ENCODE results near the gene PTRHD1.
"Not testable (repeated sequence)": the region's sequence is repeated elsewhere in the genome, so short reads cannot be mapped to it uniquely, and the experiment has no call there.

The PTRHD1 gene

DNA sequence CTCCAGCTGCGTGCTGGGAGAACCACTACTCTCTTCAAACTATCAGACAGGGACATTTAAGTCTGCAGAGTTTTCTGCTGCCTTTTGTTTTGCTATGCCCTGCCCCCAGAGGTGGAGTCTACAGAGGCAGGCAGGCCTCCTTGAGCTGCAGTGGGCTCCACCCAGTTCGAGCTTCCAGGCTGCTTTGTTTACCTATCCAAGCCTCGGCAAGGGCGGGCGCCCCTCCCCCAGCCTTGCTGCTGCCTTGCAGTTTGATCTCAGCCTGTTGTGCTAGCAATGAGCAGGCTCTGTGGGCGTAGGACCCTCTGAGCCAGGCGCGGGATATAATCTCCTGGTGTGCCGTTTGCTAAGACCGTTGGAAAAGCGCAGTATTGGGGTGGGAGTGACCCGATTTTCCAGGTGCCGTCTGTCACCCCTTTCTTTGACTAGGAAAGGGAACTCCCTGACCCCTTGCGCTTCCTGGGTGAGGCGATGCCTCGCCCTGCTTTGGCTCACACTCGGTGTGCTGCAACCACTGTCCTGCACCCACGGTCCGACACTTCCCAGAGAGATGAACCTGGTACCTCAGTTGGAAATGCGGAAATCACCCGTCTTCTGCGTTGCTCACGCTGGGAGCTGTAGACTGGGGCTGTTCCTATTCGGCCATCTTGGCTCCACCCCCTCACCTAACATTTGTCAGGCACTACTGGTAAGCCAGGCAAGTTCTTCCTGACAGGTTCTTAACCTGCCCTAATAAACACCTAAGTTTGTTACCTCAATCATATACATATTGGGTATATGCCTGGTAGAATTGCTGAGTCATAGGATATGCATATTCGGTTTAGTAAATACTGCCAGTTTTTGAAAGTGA lies 12.8 kb upstream of the PTRHD1 start:
- DNase-seq = not testable (repeated sequence)

GRCh38 chr2:24800487-24800886 lies 7.3 kb upstream of the PTRHD1 start:
- DNase-seq = not testable (repeated sequence)

GRCh38 chr2:24797644-24798043 lies 4.5 kb upstream of the PTRHD1 start:
- DNase-seq = no peak

- no peak for DNase-seq
These were observed 707 bp upstream of the PTRHD1 start for GRCh38 chr2:24793761-24794435.

DNA sequence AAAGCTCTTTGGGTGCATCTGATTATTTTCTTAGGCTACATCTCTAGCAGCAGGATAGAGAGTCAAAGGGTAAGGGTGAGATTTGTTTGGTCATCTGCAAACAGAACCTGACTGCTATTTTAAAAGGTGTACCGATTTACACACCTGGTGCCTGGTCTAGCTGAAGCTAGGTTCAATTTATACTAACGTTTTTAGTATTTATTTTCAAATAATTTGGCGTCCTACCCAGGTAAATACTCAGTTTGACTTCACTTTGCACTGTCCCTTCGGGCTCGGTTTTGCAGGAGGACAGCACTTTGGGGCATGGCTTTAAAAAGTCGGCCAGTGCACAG lies 683 bp downstream of the PTRHD1 start:
- DNase-seq = no peak

GRCh38 chr2:24791452-24791851 lies 1.7 kb downstream of the PTRHD1 start:
- no peak for DNase-seq

- DNase-seq = no peak
These were observed 4.4 kb downstream of the PTRHD1 start for GRCh38 chr2:24788816-24789215.

DNA sequence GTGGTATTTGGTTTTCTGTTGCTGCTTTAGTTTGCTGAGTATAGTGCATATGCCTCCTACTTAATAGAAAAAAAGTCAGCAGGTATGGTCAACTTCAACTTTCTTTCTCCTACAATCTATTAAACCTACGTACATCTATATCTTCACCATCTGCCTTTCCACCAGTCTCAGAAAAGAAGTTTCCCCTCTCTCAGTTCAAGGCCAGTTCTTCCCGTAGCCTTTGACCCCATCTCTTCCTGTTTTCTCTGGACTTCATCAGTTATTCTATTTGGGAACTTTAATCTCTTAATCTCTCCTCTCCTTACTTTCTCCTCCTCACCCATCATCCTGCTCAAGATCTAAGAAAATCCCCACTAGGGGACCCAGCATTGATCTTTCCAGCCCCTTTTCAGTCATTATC lies 5.7 kb downstream of the PTRHD1 start:
- no peak for DNase-seq

DNA sequence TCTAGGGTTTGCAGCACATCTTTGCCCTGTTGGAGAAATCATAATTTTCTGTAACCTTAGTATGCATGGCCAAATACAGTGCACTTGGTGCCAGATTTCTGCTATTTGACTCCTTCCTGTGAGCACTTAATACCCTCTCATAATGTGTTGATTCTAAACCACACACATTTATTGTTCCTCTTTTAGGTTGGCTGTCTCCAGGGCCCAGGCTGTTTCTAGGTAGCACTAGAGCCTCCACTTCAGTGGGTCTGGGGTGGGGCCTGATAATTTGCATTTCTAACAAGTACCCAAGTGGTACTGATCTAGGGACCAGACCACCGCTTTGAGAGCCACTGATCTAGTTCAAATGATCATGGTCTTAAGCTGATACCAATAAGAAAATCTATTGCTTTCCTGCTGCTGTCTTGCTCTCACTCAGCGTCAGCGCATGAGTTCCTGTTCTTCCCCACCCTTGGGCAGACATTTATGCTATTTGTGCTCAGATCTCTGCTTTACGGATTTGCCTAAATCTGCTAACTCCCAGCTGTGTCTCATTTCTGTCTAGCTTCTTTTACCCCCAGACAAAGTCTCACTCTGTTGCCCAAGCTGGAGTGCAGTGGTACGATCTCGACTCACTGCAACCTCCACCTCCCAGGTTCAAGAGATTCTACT lies 7.4 kb downstream of the PTRHD1 start:
- DNase-seq = no peak

DNA sequence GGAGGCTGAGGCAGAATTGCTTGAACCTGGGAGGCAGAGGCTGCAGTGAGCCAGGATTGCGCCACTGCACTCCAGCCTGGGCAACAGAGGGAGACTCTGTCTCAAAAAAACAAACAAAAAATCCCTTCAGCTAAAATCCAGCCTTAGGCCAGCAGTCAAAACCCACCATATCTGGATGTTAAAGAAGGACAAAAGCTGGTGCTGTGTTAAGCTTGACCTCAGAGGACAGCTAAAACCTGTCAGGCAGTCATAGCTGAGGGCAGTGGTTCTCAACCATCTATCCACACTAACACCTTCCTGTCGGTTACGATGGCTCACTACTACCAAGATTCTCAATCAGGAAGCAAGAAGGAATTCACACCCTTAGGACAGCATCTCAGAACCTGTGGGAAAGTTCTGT lies 9.6 kb downstream of the PTRHD1 start:
- no peak for DNase-seq

DNA sequence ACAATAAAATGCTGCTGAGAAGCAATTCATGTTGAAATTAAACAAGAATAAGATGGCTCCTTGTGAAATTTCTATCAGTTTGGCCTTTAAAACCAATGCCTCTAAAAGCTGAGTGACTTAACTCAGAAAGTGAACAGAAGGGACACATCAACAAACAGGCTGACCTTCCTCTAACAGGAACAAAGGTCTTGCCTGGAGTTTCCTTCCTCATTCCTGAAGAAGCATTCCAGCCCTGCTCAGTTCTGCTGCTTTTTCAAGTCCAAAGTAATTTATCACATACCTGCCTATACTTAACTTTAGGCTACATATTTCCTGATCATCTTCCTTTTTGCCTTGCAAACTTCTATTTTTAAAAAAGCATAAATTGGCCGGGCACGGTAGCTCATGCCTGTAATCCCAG lies 14.1 kb downstream of the PTRHD1 start:
- DNase-seq = no peak

- DNase-seq = no peak
These were observed 18.8 kb downstream of the PTRHD1 start for GRCh38 chr2:24774373-24774772.

- DNase-seq = no peak
These were observed 21.2 kb downstream of the PTRHD1 start for GRCh38 chr2:24771764-24772586.

DNA sequence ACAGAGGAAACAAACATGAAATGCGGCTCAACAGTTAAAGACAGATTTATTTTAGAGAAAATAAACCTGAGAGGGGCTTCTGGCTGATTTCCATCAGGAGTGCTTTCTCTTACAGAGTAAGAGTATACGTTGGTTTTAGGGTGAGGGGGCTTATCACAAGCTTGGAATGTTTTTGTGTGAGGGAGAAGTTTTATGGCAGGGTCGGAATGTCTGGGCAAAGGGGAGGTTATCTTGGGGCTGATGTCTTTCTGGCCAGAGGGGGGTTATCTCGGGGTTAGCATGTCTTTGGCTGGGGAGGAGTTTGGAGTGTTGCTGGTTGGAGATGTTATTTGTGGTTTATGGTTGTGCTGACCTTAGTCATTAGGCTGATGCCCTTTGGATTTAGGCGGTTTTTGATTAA lies 22.1 kb downstream of the PTRHD1 start:
- no peak for DNase-seq

- DNase-seq = no peak
These were observed 24.6 kb downstream of the PTRHD1 start for GRCh38 chr2:24768601-24769000.

- no peak for DNase-seq
These were observed 25.2 kb downstream of the PTRHD1 start for GRCh38 chr2:24768013-24768412.

DNA sequence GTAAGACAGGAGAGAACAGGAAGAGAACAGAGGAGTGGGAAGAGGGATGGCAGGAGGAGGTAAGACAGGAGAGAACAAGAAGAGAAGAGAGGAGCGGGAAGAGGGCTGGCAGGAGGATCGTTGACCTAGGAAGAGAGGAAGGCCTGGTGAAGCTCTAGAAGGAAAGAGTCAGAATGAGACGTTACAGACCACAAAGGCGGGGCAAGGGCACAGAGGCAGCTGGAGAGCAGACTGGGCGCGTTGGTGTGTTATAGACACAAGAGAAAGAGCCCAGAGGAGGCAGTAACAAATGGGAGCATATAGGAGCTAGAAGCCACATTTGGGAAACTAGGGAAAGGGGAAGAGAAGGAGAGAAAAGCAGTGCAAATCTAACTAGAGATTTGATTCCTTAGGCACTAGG lies 26.6 kb downstream of the PTRHD1 start:
- DNase-seq = peak; percentile 8

- no peak for DNase-seq
These were observed 29.3 kb downstream of the PTRHD1 start for GRCh38 chr2:24763843-24764242.

DNA sequence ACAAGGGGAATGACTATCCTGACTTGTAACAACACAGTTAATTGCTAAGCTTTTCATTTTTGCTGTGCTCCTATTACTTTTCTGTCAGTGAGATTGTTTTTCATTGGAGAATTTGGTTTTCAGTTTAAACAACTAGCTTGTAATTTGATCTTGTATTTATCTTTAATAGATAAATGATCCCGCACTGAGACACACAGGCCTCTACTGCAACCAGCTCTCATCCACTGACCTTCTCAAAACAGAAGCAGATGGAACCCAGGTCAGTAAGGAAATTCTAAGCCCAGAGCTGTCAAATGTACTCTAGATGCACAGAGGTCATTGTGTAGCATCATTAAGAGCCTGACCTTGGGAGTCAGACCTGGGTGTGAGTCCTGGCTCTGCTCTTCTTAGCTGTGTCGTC lies 30.7 kb downstream of the PTRHD1 start:
- no peak for DNase-seq

GRCh38 chr2:24761866-24762265 lies 31.3 kb downstream of the PTRHD1 start:
- DNase-seq = no peak

GRCh38 chr2:24756789-24757188 lies 36.4 kb downstream of the PTRHD1 start:
- DNase-seq = no peak

GRCh38 chr2:24754985-24755705 lies 38.0 kb downstream of the PTRHD1 start:
- no peak for DNase-seq
